ENCODE results near the gene KDM4B. TPM values are rescaled to one million over a fixed set of nuclear protein-coding genes. Genes with fewer than 3 reads are reported as not detected.

The KDM4B gene
- total RNA-seq, 1 experiment from 2014 or later: 12.0 TPM

DNA sequence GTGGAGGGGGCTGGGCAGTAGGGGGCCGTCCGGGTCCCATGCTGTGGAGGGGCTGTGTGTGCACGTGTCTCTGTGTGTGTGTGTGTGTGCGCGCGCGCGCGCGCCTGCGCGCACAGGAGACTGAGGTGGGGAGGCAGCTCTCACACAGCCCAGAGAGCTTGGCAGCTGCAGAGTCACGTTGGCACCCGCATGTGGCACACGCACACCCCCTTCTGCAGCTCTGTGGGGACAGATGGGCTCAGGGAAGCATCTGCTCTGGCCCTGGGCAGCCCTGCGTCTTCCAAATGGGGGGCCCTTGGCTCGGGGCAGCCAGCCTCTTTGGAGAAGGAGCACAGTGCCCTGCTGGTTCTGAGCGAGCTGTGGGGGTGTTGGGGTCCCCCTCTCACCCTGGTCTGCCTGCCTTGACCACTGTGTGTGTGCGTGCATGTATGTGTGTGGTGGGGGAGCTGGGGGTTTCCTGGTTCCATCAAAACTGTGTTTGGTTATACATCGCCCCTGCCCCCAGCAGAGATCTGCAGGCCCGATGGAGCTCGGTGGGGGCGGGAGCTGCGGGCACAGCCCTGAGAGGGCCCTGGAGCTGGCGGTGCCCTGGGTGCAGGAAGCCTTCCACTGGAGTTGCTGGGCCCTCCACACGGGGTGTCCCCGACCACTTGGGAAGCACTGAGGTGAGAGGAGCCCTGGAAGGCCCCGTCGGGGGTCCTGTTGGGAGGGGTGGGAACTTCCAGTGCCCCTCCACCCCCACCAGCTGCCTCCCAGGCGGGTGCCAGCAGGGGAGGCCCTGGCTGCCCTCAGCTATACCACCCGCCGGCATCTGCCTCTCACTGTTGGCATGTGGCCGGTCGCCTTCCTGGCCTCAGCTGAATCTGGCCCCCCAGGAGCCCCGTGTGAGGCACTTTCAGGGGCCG is 67.1 kb downstream of the KDM4B start:
- Histone ChIP-seq H3K4me3 (ENCODE audit: insufficient read depth, low read depth, low read length) (no peak overlapping the region), H3K27me3 (ENCODE audit: control insufficient read depth, insufficient read depth, low read length) (no peaks in the 10 kb centered on the region), H3K36me3 (replicated peaks; ENCODE audit: control insufficient read depth, insufficient read depth, low read length) (peaks cover 7% of the 10 kb centered on the region)
- DNase-seq: no peak

DNA sequence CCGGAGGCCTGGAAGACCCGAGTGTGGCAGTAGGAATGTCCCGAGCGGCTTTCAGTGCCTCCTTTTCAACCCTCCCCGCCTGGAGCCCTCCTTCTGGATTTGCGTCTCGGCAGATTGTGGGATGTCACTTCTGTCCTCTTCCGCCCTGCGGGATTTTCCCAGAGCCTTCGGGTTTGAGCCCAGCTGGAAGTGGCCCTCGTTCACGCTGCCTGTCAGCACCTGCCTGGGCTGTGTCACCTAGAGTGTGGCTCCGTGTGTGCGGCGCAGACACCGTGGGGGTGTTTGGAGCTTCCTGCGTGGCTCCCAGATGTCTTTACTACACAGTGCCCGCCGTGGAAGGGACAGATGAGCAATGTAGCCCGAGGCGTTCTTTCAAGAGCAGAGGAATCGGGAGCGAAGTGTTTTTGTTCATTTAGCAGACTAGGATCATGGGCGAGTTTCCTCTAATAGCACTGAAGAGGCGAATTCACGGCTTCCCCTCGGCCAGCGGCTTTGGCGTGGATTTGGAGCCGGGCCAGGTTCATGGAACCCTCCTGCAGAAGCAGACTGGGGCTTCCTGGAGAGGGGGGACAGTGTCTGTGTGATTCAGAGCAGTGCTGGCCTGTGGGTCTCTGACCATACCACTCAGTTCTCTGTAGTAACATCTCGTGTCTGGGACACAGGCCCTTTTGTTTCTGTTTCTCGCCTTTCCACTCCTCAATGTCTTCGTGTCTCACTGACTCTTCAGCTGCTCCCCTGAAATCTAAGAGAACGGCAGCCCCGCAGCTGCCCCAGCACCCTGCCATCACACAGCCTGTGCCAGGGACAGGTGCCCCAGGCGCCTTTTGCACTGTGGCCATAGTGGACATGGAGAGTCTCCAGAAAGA is 68.0 kb downstream of the KDM4B start:
- Histone ChIP-seq H3K36me3 (replicated peaks; ENCODE audit: control insufficient read depth, insufficient read depth, low read length) (peaks cover 7% of the 10 kb centered on the region), H3K4me3 (ENCODE audit: insufficient read depth, low read depth, low read length) (no peak overlapping the region), H3K27me3 (ENCODE audit: control insufficient read depth, insufficient read depth, low read length) (no peaks in the 10 kb centered on the region)
- DNase-seq: no peak

DNA sequence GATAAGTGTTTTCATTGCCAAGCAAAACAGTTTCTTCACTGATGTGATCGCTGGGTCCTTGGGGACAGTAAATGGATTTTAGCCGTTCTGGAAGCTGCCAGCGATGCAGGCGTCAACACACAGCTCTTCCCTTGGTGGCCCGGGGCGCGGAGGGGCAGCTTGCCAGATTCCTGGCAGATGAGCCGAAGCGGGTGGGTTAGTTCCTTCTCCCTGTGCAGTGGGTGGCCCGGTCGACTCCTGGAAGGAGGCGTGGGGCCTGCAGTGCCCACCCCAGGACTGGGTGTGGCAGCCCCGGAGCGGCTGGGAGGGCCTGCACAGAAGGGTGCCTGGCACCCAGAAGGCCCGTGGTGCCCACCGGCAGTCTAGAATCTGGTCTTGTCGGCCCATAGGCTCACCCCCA is 69.0 kb downstream of the KDM4B start:
- no peak for DNase-seq
- Histone ChIP-seq H3K36me3 (replicated peaks; ENCODE audit: control insufficient read depth, insufficient read depth, low read length) (peaks cover 7% of the 10 kb centered on the region), H3K27me3 (ENCODE audit: control insufficient read depth, insufficient read depth, low read length) (no peaks in the 10 kb centered on the region), H3K4me3 (ENCODE audit: insufficient read depth, low read depth, low read length) (no peak overlapping the region)

DNA sequence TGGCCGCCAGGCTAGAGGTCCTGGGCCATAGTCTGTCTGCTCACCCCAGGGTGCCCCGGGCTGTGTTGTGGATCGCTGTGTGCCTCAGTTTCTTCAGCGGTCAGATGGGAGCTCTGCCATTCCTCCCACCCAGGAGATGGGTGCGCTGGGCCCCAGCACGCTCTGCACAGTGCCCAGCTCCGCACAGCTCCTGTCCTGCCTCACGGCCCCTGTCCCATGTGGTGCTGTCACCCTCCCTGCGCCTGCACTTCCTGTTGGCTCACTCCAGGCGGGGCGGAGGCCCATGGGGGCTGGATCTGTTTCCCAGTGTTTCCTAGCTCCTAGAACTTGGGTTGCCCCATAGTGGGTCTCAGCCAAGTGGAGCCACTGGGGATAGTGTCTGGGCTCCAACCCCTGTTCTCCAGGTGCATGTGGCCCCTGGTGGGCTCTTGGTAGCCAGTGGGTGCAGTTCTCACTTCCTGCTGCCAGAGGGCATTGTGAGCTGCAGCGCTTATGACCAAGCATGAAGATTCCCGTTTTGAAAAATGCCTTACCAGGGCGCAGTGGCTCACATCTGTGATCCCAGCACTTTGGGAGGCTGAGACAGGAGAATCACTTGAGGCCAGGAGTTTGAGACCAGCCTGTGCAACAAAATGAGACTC is 69.8 kb downstream of the KDM4B start:
- Histone ChIP-seq H3K27me3 (ENCODE audit: control insufficient read depth, insufficient read depth, low read length) (no peaks in the 10 kb centered on the region), H3K4me3 (ENCODE audit: insufficient read depth, low read depth, low read length) (no peak overlapping the region), H3K36me3 (replicated peaks; ENCODE audit: control insufficient read depth, insufficient read depth, low read length) (peaks cover 2% of the 10 kb centered on the region)
- DNase-seq: peak; percentile 91

DNA sequence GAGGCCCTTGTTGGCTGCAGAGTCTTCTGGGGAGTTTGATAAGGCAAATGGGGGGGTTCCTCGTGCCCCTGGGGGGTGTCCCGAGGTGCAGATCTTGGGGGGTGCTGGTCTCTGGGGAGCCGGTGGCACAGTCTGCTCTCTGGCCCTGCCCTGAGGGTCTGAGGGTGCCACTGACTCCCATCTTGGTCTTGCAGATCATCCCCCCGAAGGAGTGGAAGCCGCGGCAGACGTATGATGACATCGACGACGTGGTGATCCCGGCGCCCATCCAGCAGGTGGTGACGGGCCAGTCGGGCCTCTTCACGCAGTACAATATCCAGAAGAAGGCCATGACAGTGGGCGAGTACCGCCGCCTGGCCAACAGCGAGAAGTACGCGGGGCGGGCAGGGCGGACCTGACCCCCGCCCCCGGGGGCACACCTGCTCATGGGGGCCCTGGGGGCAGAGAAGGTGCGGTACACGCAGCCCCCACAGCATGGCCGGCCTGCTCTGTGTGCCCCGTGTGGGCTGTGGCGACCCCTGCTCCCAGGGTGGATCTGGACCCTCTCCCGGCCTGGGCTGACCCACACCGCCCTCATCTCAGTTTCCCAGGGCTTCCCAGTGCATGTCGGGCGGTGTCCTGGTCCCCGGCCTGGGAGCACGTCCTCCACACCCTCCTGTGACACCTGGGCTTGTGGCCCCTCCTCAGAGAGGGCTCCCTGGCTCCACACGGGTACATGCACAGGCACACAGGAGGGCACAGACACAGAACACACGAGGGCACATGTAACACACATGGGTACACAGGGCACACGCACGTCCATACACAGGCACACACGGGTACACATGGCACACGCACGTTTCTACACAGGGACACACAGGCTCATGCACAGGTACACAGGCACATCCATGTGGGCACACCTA is 71.0 kb downstream of the KDM4B start:
- Histone ChIP-seq H3K36me3 (replicated peaks; ENCODE audit: control insufficient read depth, insufficient read depth, low read length) (peaks cover 2% of the 10 kb centered on the region), H3K27me3 (ENCODE audit: control insufficient read depth, insufficient read depth, low read length) (no peaks in the 10 kb centered on the region), H3K4me3 (ENCODE audit: insufficient read depth, low read depth, low read length) (no peak overlapping the region)
- DNase-seq: no peak

DNA sequence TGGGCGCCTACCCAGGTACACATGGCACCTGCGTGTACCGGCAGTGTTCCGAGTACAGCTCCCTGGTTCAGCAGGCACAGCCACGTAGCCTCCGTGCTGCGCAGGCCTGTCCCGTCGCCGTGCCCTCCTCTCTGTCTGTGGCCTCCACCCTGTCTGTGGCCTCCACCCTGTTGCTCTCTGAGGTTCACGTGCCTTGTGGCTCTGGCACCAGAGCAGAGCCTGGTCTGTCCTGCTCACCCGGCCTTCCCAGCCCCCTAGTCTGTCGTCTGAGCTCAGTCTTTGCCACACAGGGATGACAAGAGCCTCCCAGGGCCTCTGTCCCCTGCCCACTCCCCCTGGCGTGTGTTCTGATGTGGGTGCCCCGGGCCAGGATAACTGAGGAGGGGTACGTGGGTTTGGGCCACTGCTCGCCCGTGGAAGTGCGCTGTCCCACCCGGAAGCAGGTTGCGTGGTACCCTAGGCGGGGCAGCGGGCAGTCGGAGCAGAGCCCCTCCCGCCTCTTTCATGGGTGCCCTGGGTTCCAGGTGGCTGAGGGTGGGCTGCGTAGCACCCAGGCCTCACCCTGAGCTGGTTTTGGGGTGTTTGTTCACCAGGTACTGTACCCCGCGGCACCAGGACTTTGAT is 71.7 kb downstream of the KDM4B start:
- no peak for DNase-seq
- Histone ChIP-seq H3K27me3 (ENCODE audit: control insufficient read depth, insufficient read depth, low read length) (no peaks in the 10 kb centered on the region), H3K36me3 (replicated peaks; ENCODE audit: control insufficient read depth, insufficient read depth, low read length) (peaks cover 2% of the 10 kb centered on the region), H3K4me3 (ENCODE audit: insufficient read depth, low read depth, low read length) (no peak overlapping the region)

DNA sequence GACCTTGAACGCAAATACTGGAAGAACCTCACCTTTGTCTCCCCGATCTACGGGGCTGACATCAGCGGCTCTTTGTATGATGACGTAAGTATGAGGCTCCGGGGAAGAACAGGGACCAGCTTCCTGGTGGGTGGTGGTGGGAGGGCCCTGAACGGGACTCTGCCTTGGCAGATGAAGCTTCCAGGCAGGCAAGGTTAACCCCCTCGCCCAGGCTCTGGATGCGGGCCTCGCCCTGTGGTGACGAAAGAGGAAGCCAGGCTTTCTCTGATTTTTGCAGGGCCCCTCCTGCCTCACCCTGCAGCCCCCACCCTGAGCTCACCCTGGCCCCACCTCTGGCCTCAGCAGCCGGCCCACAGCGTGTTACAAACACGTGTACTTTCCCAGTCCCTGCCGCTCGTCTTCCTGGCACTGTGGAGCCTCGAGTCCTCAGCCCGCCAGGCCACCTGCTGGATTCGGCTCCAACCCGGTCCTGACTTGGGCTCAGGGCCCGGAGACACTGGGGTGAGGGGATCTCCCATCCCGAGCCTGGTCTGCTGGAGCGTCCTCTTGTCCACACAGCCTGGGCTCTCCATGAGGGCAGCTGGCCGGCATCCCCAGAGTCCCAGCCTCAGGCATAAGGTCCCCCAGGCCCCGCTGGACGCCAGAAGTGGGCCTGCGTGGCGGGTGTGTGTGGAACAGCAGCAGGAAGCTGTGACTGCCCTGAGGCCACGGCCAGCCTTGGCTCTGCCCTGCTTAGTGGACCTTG is 72.4 kb downstream of the KDM4B start:
- no peaks in the 10 kb centered on the region for H3K27me3 ChIP-seq (ENCODE audit: control insufficient read depth, insufficient read depth, low read length)
- peaks cover 2% of the 10 kb centered on the region for H3K36me3 ChIP-seq (replicated peaks; ENCODE audit: control insufficient read depth, insufficient read depth, low read length)
- no peak overlapping the region for H3K4me3 ChIP-seq (ENCODE audit: insufficient read depth, low read depth, low read length)
- no peak for DNase-seq

DNA sequence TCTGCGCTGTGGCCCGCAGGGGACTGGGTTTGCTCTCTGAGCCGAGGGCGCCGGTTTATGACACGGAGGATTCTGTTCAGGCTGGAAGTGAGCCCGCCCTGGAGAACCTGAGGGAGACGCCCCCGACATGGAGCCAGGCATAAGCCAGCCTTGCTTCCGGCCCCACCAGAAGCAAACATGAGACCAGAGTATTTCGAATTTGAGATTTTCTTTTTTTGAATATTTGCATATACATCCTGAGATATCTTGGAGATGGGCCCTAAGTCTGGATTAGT is 72.9 kb downstream of the KDM4B start:
- peaks cover 2% of the 10 kb centered on the region for H3K36me3 ChIP-seq (replicated peaks; ENCODE audit: control insufficient read depth, insufficient read depth, low read length)
- H3K4me3 ChIP-seq (ENCODE audit: insufficient read depth, low read depth, low read length): no peak overlapping the region
- no peaks in the 10 kb centered on the region for H3K27me3 ChIP-seq (ENCODE audit: control insufficient read depth, insufficient read depth, low read length)
- DNase-seq: no peak

DNA sequence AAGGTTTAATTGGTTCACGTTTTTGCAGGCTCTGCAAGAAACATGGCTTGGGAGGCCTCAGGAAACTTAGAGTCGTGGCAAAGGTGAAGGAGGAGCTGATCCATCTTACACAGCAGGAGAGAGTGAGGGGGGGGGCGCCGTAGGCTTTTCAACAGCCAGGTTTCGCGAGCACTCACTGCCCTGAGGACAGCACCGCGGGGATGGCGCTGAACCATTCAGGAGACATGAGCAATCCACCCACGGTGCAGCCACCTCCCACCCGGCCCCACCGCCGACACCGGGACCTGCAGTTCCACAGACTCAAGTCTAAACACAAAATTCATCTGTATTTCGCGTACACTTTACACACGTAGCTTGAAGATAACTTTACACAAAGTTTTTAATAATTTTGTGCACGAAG is 73.6 kb downstream of the KDM4B start:
- H3K4me3 ChIP-seq (ENCODE audit: insufficient read depth, low read depth, low read length): no peak overlapping the region
- H3K36me3 ChIP-seq (replicated peaks; ENCODE audit: control insufficient read depth, insufficient read depth, low read length): peaks cover 2% of the 10 kb centered on the region
- DNase-seq: peak; percentile 83
- H3K27me3 ChIP-seq (ENCODE audit: control insufficient read depth, insufficient read depth, low read length): no peaks in the 10 kb centered on the region

DNA sequence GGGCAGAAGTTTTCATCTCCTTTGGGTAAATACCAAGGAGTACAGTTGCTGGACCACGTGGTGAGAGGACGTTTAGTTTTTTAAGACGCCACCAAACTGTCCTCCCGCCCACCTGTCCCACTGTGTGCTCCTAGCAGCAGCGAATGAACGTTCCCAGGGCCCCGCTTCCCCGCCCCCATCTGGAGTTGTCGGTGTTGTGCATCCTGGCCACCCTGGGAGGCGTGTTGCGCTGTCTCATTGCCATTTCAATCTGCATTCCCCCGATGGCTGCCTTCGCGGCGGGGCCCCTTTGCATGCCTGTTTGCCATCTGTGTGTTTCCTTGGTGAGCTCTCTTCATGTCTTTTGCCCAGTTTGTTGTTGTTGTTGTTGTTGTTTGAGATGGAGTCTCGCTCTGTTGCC is 76.1 kb downstream of the KDM4B start:
- Histone ChIP-seq H3K36me3 (replicated peaks; ENCODE audit: control insufficient read depth, insufficient read depth, low read length) (peaks cover 2% of the 10 kb centered on the region), H3K4me3 (ENCODE audit: insufficient read depth, low read depth, low read length) (no peak overlapping the region), H3K27me3 (ENCODE audit: control insufficient read depth, insufficient read depth, low read length) (no peaks in the 10 kb centered on the region)
- DNase-seq: no peak

DNA sequence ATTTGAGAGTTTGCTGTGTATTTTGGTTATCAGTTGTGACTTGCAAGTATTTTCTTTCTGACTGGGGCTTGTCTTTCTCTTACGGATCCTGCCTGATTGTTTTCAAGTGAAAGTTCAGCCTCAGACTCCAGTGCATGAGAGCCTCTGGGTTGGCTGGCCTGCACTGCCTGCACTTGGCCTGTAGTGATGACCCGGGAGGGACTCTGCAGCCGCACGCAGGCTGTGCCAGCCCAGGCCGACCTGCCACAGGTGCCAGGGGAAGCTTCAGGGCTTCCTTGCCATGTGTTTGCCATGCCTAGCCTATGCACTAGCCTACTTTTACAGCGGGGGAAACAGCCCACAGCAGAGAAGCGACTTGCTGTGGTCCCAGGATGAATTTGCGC is 77.0 kb downstream of the KDM4B start:
- H3K4me3 ChIP-seq (ENCODE audit: insufficient read depth, low read depth, low read length): no peak overlapping the region
- no peak for DNase-seq
- no peaks in the 10 kb centered on the region; the same call in 1 of the 2 replicates for H3K36me3 ChIP-seq (replicated peaks; ENCODE audit: control insufficient read depth, insufficient read depth, low read length)
- no peaks in the 10 kb centered on the region for H3K27me3 ChIP-seq (ENCODE audit: control insufficient read depth, insufficient read depth, low read length)

DNA sequence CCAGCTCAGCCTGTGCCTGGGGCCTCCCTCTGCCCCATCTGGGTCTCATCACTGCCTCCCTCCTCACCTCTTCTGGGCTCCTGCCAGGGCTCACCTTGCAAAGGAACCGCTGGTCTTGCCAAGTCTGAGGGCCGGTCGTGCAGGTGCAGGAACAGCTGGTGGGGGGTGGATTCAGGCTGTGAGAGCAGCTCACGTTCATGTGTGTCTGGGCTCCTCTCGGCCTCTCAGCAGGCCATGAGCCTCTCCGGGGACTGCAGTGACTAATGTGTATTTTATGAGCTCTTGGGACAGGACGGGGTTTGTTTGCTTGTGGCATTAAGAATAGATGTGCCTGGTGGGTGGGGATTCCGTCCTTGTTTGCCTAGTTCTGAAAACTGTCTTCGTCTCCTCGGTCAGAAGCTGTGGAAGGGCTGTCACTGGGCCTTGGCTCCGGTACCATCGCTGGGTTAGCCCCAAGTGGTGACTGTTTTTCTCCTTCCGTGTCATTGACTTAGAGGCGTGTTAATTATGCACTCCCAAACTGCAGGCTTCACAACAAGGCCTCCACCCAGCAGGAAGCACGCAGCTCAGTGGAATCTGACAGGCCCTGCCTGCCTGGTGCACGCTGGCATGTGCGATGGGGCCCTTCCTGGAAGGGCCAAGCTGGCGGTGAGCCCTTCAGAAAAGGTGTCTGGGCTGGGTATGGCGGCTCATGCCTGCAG is 77.6 kb downstream of the KDM4B start:
- H3K36me3 ChIP-seq (replicated peaks; ENCODE audit: control insufficient read depth, insufficient read depth, low read length): no peaks in the 10 kb centered on the region; the same call in 1 of the 2 replicates
- H3K27me3 ChIP-seq (ENCODE audit: control insufficient read depth, insufficient read depth, low read length): no peaks in the 10 kb centered on the region
- no peak overlapping the region for H3K4me3 ChIP-seq (ENCODE audit: insufficient read depth, low read depth, low read length)
- DNase-seq: no peak
